Osteoblast (primary cell): ENCODE measurements around the gene ZCCHC13. TPM values are rescaled to one million over a fixed set of nuclear protein-coding genes. Genes with fewer than 3 reads are reported as not detected.

Source experiments
- DNase-seq: peaks from one replicate; pipeline ENCODE4 v3.0.0; 2011; ENCODE audit warnings: low spot score, mixed read lengths; ENCODE audit not compliant: insufficient read length; ENCODE audit errors: missing footprints
- H2AFZ ChIP-seq: 2 replicates; pipeline ENCODE4 v1.6.0; 2011; ENCODE audit warnings: mild to moderate bottlenecking, low read length
- H3K27ac ChIP-seq: 2 replicates; pipeline ENCODE4 v1.5.1; 2011; ENCODE audit warnings: mild to moderate bottlenecking, low read depth, low read length, moderate library complexity
- H3K27me3 ChIP-seq: 2 replicates; pipeline ENCODE4 v1.6.0; 2012; ENCODE audit warnings: mild to moderate bottlenecking, control low read depth, inconsistent platforms, low read length, moderate library complexity; ENCODE audit not compliant: insufficient read depth
- H3K36me3 ChIP-seq: 2 replicates; pipeline ENCODE4 v1.5.1; 2011; ENCODE audit warnings: mild to moderate bottlenecking, low read length, control low read depth, moderate library complexity; ENCODE audit not compliant: insufficient read depth
- H3K4me1 ChIP-seq: 2 replicates; pipeline ENCODE4 v1.5.1; 2011; ENCODE audit warnings: mild to moderate bottlenecking, low read length, control low read depth, moderate library complexity; ENCODE audit not compliant: insufficient read depth
- H3K4me2 ChIP-seq: 2 replicates; pipeline ENCODE4 v1.6.0; 2011; ENCODE audit warnings: mild to moderate bottlenecking, low read length; ENCODE audit not compliant: insufficient read depth
- H3K4me3 ChIP-seq: fragments of 200-600 bp; sonication (generic); 3 replicates; pipeline ENCODE4 v1.5.1; 2012; ENCODE audit warnings: mild to moderate bottlenecking, low read length, inconsistent platforms; ENCODE audit not compliant: insufficient read depth
- H3K79me2 ChIP-seq: 2 replicates; pipeline ENCODE4 v1.6.0; 2012; ENCODE audit warnings: mild to moderate bottlenecking, low read length, control low read depth, inconsistent platforms; ENCODE audit not compliant: insufficient read depth
- H3K9me3 ChIP-seq: 2 replicates; pipeline ENCODE4 v1.5.1; 2011; ENCODE audit warnings: low read depth, low read length, control low read depth
- H4K20me1 ChIP-seq: 2 replicates; pipeline ENCODE4 v1.6.0; 2012; ENCODE audit warnings: mild to moderate bottlenecking, low read length, control low read depth; ENCODE audit not compliant: insufficient read depth
- CTCF ChIP-seq: IDR thresholded peaks from 2 replicates; pipeline ENCODE4 v1.5.1; 2011; ENCODE audit warnings: mild to moderate bottlenecking, low read depth, low read length, moderate library complexity; ENCODE audit errors: extremely low read depth
- small RNA-seq: library from RNA; depleted of rRNA; stranded (forward); fragments of <200 nt; gene quantifications from one replicate; pipeline ENCODE3, GENCODE V24; 2012
- total RNA-seq: library from RNA; depleted of rRNA; stranded (reverse); fragments of >200 nt; gene quantifications from 2 replicates; pipeline ENCODE4 v1.2.3, GENCODE V29; 2012

Gene ZCCHC13
- total RNA-seq, 1 donor: not detected

GRCh38 chrX:74346088-74346487 is 42.1 kb downstream of the ZCCHC13 start:
- Histone ChIP-seq H3K4me3 (no peak overlapping the region), H3K27ac (no peak overlapping the region), H3K4me2 (no peak overlapping the region), H3K9me3 (no peaks in the 10 kb centered on the region), H3K79me2 (no peaks in the 10 kb centered on the region), H3K4me1 (peaks cover 6% of the 10 kb centered on the region), H4K20me1 (no peaks in the 10 kb centered on the region), H2AFZ (no peak overlapping the region), H3K27me3 (peaks cover 4% of the 10 kb centered on the region), H3K36me3 (no peaks in the 10 kb centered on the region)
- TF ChIP-seq CTCF: no peak
- no peak for DNase-seq

- Histone ChIP-seq H3K9me3 (no peaks in the 10 kb centered on the region), H2AFZ (no peak overlapping the region), H3K4me1 (no peaks in the 10 kb centered on the region), H3K27ac (no peak overlapping the region), H3K4me2 (no peak overlapping the region), H4K20me1 (no peaks in the 10 kb centered on the region), H3K27me3 (peaks cover 4% of the 10 kb centered on the region), H3K4me3 (no peak overlapping the region), H3K36me3 (no peaks in the 10 kb centered on the region), H3K79me2 (no peaks in the 10 kb centered on the region)
- peak; percentile 49 for DNase-seq
- TF ChIP-seq CTCF: no peak
These were observed 45.4 kb downstream of the ZCCHC13 start for GRCh38 chrX:74349387-74349786.

GRCh38 chrX:74351760-74352159 is 47.8 kb downstream of the ZCCHC13 start:
- no peak overlapping the region for H3K4me3 ChIP-seq
- no peak overlapping the region for H3K27ac ChIP-seq
- DNase-seq: peak; percentile 41

GRCh38 chrX:74353984-74354383 is 50.0 kb downstream of the ZCCHC13 start:
- Histone ChIP-seq H4K20me1 (no peaks in the 10 kb centered on the region), H3K4me2 (no peak overlapping the region), H3K4me1 (no peaks in the 10 kb centered on the region), H3K9me3 (no peaks in the 10 kb centered on the region), H3K27me3 (peaks cover 5% of the 10 kb centered on the region), H3K27ac (no peak overlapping the region), H3K36me3 (no peaks in the 10 kb centered on the region), H3K4me3 (no peak overlapping the region), H2AFZ (no peak overlapping the region), H3K79me2 (no peaks in the 10 kb centered on the region)
- DNase-seq: peak; percentile 55
- TF ChIP-seq CTCF: no peak

More at GRCh38 chrX:74351760-74352159, 47.8 kb downstream of the ZCCHC13 start:
- H4K20me1 ChIP-seq: no peaks in the 10 kb centered on the region
- no peak for TF ChIP-seq CTCF
- no peak overlapping the region for H2AFZ ChIP-seq
- H3K27me3 ChIP-seq: peaks cover 7% of the 10 kb centered on the region
- no peaks in the 10 kb centered on the region for H3K36me3 ChIP-seq
- no peaks in the 10 kb centered on the region for H3K79me2 ChIP-seq
- no peak overlapping the region for H3K4me2 ChIP-seq
- H3K4me1 ChIP-seq: no peaks in the 10 kb centered on the region
- no peaks in the 10 kb centered on the region for H3K9me3 ChIP-seq

Small RNA genes lying within 50 kb of the gene (small RNA-seq; reads per million reads assigned to genes)
- gene AC004386.2 (not detected), gene MIR374A (53.8 reads per million, percentile 96 among the genes with 10 or more reads in this experiment), gene MIR545 (not detected), gene RF02119 (not detected), gene RF02120 (not detected), gene RF02121 (not detected), gene RF02122 (not detected), gene RF02123 (not detected)

Other genes with a start within 250 kb of the ZCCHC13 start
- gene SLC16A2, start 117.3 kb downstream of the ZCCHC13 start, total RNA-seq: 11.6 and 15.6 TPM in 2 replicates